Transverse colon (tissue), 4 donors: ENCODE measurements around the gene RAE1.

ENCODE experiments used
- CTCF ChIP-seq, 5 experiments: fragments of 200-600 bp in 3 of 5; fragments of 450-650 bp in 2 of 5; sonication (generic) in 3 of 5; IDR thresholded peaks; 1 replicate in 2 of 5; 2 replicates in 3 of 5; pipeline ENCODE4 v1.5.1; 2016 to 2017; ENCODE audit warnings: antibody characterized with exemption in 5 of 5, inconsistent platforms in 3 of 5, mild to moderate bottlenecking in 2 of 5, moderate library complexity in 1 of 5
- POLR2AphosphoS5 ChIP-seq, 3 donors: sonication (generic); formaldehyde crosslinking; IDR thresholded peaks; one replicate each; pipeline ENCODE4 v1.6.1; 2016; ENCODE audit warnings: antibody characterized with exemption in 3 of 3

- no peak for TF ChIP-seq CTCF (IDR thresholded peaks at IDR 0.05)
- TF ChIP-seq POLR2AphosphoS5 (IDR thresholded peaks at IDR 0.05), result no peak
Measured at GRCh38 chr20:57326667-57327455, 24.2 kb upstream of the RAE1 start.
